ENCODE results near the gene GABARAP.
A peak's percentile ranks its signal among the peaks of the same experiment; 100 is the strongest.
"Not testable (repeated sequence)": the region's sequence is repeated elsewhere in the genome, so short reads cannot be mapped to it uniquely, and the experiment has no call there.

Gene GABARAP

DNA sequence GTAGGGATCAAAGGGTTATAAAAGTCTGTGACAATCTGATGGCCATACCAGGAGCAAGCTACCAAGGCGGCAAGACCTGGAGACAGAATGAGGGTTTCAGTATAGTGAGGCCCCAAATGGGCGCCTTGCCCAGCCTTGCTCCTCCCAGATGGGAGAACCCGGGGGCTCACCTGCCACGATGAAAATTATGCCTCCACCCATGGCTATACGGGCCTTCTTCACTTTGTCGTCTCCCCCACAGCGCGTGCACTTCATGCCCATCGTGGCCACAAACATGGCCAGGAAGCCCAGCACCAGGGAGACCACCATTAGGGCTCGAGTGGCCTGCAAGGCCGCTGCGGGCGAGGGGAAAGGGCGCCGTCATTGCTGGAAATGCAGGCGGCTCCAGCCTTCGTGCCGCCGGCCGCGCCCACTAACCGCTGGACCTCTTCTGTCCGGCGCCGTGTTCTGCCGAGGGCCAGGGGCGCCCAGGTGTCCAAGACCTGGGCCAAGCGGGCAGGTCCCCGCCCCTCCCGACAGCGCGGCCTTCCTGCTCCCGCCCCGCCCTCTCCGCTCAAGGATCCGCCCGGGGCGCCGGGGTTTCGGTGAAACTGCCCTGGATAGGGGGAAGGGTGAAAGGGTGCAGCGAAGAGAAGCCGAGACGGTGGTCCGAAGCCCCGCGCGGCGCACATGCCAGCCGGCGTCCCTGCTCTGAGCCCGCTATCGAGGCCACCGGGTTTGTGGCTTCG is 18.6 kb upstream of the GABARAP start:
- peak; percentile 61 for DNase-seq

DNA sequence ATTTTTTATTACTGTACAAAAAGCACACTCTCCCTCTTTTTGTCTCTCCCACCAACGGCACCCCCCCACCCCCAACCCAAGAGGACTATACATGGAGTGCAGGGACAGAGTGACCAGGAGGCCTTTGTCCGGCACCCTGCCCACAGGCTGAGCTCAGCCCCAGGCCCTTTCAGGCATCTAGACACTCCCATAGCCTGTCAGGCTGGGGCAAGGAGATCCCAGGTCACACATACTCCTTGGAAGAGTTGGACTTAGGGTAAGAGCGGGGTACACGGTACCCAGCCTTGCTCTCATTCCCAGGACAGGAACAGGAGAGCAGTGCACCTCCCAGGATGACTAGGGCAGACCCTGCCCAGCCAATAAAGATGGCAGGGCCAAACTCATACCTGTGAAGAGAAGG is 17.9 kb upstream of the GABARAP start:
- no peak for DNase-seq

DNA sequence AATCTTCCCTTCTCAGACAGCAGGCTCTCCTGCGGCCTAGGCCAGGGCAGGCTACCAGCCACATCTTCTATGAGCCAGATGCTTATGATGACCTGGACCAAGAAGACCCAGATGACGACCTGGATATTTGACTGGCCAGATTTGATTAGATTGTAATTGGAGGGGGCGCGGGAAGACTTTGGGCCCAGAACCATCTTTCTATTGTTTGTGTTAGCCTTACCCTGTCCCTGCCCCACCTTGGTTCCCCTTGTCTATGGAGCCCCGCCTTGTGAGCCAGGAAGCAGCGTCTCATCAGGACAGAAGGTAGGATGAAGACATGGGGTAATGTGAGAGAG is 17.3 kb upstream of the GABARAP start:
- DNase-seq, result no peak

DNA sequence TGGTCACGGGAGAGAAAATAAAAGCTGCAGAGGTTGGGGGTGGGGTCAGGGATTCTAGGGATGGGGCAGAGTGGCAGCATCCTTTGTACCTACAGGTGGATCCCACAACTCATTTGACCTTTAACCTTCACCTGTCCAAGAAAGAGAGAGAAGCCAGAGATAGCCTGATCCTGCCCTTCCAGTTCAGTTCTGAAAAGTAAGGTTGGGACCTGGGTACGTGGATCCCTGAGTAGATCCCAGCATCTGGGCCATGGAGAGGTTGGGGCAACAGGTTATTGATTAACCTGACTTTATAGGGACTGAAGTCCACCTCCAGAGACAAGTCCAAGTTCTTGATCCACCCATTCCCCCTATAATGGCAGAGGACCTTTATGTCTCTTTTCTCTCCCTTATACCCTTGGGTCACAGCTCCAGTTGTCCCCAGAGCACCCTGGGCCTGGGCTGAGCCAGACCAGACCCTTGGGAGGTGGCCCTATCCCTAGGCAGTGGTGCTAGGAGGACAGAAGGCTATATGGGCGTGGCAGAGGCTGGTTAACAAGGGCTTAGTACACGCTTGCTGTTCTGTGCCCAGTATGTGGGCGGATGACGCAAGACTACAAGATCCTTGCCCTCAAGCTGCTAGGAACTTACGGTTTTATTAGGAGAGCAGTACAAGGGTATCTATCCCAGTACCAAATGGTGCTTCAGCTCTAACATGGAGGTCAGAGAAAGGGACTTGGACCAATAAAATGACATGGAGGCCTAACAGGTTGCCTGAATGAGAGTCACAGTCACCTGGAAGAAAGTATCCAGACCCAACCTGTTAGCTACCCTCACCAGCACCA is 16.7 kb upstream of the GABARAP start:
- DNase-seq, result no peak

DNA sequence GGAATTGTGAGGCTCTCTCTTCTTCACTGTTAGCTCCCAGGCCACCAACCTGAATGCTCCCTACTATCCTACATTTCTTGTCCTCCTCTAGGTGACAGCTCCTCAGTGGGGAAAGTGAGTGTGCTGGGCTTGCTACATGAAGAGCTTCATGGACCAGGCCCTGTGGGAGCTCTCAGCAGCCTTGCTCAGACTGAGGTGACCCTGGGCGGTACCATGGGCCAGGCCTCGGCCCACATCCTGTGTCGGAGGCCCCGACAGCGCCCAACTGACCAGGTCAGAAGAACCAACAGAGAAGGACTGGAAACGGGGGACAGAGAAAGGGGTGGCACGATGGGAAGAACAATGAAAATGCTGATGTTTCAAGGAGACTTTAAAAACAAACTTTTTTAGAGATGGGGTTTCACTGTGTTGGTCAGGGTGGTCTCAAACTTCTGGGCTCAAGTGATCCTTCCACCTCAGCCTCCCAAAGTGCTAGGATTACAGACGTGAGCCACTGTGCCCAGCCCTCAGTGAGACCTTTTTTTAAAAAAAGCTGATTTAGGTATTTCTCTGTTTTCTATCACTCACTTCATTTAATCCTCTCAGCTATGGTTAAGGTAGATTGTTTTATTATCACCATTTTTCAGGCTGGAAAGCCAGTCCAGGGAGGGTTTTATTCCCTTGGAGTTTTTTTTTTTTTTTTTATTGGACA is 14.7 kb upstream of the GABARAP start:
- DNase-seq, result no peak

DNA sequence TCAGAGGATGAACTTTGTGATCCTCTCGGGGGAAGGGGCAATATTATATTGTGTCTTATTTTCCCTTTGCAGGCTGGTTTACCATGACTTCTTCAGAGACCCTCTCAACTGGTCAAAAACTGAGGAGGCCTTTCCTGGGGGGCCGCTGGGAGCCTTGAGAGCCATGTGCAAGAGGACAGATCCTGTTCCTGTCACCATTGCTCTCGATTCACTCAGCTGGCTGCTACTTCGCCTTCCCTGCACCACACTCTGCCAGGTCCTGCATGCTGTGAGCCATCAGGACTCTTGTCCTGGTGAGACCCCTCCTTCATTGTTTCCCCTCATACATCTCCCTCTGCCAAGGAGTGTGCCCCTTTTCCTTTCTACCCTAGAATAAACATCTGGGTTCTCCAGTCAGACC is 12.3 kb upstream of the GABARAP start:
- DNase-seq, result no peak

DNA sequence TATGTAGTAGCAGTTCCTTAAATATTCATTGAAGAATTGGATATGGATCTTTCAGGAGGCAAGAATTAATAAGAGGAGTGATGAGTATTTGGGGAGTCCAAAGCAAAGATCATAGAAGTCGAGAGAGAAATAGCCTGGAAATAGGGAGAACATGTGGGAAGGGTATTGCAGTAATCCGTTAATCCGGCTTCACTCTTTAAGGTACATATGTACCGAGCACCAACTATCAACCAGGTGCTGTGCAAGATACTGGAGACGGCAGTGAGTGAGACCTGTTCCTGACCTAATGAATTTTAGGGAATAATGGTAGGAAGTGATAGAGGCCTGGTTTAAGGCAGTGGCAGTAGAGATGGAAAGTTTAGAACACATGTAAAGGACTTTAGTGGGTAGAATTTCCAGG is 10.8 kb upstream of the GABARAP start:
- DNase-seq, result no peak

DNA sequence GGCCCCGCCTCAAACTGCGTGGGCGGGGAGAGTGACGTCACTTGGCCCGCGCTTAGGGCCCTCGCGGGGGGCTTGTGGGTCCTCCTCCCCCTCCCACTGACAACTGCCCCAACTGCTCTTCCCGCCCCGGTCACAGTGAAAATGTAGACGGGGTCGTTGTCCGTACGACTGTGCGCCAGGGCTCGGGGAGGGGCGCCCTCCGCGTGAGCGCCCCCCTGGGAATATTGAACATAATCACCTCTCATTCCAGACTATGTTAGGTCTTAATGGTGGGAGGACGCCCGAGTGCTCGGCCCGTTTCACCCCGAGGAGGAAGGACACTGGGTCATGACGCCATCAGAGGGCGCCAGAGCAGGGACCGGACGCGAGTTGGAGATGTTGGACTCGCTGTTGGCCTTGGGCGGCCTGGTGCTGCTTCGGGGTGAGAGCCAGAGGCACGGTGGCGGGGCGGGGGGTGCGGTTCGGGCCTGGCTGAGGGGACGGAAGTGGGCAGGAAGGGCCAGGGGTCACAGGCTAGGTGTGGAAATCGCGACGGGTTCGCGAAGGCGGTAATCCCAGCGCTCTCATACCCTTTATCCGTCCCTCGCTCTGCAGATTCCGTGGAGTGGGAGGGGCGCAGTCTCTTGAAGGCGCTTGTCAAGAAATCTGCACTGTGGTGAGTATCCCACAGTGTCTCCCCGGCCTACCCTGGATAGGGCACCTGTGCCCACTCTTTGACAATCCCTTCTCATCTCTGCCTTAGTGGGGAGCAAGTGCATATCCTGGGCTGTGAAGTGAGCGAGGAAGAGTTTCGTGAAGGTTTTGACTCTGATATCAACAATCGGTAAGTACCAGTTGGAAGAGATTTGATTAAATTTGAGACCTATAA is 10.2 kb upstream of the GABARAP start, which contains the start of gene ELP5:
Gene ELP5, plus strand, starts transcription at position 40 of the 868 bp plus-strand sequence. Its CDS starts 336 bp downstream, at position 376.
- DNase-seq, result peak; percentile 95

DNA sequence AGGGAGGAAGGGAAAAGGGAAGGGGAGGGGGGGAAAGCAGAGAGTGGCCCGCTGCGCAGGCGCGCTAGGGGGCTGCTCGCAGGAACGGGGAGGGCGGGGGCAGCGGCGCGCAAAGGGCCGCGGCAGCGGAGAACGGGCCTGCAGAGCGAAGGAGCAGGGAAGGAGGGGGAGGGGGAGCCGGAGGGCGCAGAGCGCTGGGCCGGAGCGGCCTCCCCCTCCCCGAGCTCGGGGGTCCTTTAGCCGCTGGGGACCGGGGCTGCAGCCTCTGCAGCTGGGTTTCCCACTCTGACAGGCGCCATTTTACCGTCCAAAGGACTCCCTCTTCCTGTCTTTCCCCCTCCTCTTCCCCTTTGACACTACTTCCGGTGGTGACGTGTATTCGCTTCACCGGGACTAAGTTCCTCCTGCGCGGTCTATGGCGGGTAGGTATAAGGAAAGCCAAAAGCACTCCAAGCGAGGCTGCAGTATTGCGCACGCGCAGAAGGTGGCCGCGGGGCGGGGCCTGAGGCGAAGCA is 9.5 kb upstream of the GABARAP start, which contains the start of gene CTDNEP1:
Gene CTDNEP1, minus strand, starts transcription at position 74 of the 515 bp plus-strand sequence. CDS start 438 bp downstream, outside the sequence.
- peak; percentile 98 for DNase-seq

DNA sequence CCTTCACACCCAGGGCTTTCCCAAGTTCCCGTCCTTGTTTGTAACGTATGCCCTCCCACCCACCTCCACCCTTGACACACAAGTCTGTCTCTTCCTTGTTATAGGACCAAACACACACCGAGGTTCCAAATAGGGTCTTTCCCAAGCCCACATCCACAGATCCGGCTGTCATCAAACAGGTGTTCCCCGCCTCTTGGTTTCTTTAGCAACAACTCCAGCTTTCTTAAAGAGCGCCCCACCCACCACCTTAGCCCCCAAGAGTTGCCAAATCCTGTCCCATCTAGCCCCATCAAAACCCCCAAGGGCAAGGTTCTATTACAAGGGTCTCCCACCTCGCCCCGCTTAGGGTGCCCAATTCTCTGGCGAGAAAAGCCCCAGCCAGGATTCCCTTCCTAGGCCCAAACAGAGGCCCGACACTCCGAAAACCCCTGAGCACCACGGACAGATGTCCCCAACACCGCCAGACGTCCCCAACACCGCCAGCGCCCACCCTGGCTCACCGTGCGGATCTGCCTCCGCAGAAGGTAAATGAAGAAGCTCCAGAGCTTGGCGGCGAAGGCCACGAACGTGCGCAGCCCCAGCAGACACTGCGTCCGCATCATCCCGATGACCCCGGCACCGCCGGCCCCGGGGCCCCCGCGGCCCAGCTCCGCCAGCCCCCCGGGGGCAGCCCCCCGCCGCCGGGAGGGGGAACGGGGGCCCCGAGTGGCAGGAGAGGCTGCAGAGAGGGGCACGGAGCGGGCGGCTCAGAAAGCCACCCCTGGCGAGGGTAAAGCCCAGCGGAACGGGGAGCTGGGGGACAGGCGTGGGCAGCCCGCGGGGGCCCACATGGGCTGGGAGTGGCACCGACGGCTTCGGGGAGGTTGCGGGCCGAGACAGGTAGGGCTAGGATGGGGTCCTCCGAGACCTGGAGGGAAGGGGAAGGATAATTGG is 8.7 kb upstream of the GABARAP start:
- no peak for DNase-seq

DNA sequence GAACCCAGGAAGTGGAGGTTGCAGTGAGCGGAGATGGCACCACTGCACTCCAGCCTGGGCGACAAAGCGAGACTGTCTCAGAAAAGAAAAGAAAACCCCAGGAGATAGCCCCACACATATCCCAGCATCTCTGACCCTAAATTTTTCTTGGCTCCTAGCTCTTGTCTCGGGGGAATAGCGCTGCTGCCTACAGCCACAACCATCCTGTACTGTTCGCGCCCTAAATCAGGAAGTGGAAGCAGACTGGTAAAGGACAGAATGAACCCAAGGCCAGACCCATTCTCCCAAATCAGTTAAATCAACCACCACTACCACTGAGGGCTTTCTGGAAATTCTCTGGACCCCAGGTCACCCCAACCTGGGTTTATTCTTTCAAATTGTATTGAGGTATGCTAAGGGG is 7.6 kb upstream of the GABARAP start:
- DNase-seq, result no peak

DNA sequence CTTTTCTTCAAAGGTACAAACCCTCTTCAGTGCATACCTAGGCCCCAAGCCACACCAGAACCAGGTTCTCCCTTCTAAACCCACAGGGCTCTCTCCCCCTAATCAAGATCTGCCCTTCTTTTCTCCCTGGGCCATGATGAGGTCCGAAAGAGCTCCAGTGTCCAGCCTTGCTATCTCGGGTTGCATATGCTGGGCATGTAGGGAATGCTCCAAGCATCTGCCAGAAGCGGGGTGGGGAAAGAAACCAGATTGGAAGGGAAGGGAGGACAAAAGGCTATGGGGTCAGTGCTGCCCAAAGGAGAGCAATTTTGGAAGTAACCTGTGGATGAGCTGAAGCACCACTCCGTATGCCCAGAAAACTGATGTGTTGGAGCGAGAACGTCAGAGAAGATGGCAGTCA is 7.0 kb upstream of the GABARAP start:
- no peak for DNase-seq

DNA sequence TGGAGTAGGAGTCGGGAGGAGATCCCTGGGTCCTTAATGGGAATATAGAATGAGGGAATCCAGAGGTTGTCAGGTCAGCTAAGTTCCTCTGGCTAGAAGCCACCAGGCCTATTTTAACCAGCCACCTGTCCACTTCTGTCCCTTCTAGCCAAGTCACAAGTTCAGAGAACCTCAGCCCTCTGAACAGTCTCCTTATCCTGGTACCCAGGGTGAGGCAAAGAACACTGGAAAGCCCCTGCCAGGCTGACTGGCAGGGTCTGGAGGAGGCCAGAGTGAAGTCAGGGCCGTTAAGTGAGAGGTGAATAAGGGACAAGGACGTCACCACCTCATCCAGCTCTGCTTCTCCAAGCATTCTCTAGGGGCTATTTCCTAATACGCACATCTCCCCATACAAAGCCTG is 6.5 kb upstream of the GABARAP start:
- DNase-seq, result no peak

DNA sequence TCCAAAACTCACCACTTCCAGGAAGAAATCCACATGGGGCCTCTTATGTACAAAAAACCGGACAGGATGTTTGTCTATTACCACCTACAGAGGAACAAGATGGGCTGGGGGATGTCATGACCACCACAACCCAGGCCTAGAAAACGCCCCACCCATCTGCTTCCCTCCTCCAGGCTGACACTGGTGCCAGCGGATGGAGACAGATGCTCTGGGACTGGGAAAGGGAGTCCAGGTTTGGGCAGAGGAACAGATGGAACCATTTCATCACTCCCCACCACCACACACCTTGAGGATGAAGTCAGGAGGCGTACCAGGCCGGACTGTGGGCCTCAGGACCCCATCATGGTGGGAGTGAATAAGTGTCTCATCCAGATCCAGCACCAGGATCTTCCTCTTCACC is 4.5 kb upstream of the GABARAP start:
- DNase-seq, result no peak

DNA sequence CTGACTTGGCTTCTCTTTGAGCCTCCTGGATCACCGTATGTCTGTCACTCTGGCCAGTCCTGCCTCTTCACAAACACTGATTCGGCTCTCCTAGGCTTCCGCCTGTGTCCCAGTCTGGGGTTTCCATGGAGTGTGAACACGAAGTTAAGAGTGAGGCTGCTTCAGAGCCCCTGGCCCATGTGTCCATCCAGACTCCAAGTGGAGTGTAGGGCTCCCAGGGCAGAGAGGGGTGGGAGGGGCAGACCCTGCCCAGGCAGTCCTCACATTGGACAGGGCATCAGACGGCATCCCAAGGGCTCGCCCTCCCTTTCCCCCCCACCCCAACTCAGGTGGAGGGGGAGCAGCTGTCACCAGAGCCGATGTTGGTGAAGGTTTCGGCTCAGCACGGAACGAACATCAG is 1.6 kb upstream of the GABARAP start:
- DNase-seq, result not testable (repeated sequence)

DNA sequence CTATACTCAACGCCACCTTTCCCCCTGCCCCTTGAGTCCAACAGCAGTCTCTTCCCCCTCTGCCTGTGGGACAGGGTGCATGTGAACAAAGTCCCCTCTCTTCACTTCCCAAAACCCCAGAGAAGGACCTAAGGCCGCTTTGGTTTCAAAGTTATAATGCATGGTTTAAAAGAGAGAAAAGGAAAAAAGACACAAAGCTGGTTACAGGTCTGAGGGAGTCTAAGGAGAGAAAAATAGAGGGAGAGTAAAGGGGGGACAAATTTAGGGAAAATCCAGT is 1.1 kb upstream of the GABARAP start:
- DNase-seq, result no peak

DNA sequence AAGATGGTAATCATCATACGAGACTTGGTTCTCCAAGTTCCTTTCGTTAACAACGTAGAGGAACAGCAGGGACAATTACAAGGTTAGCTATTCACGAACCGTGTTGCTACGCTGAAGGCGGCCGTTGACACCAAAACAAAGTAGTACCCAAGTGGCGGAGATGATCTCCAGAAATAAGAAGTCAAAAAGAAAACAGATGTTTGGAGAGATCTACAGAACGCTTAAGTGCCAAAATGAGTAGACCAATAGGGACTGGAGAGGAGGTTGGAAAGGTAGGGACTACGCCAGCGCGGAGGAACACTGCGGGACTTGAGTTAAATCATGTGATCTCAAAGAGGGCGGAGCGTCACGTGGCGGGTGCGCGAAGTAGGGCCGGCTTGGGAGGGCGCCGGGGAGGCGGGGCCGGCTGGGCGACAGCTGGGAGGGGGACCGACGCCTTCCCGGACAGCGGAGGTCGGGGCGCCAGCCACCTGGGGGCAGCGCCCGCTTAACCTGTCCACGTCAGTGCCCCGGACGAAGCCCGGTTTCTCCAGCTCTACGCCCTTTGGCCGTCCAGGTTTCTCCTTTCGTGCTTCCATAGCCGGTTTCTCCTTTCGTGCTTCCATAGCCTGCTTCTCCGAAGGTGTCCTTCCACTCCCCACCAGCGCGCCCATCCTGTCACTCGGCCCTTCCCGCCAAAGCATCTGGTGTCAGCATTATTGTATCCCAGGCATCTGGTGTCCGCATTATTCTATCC is 636 bp upstream of the GABARAP start:
- DNase-seq, result peak; percentile 94

DNA sequence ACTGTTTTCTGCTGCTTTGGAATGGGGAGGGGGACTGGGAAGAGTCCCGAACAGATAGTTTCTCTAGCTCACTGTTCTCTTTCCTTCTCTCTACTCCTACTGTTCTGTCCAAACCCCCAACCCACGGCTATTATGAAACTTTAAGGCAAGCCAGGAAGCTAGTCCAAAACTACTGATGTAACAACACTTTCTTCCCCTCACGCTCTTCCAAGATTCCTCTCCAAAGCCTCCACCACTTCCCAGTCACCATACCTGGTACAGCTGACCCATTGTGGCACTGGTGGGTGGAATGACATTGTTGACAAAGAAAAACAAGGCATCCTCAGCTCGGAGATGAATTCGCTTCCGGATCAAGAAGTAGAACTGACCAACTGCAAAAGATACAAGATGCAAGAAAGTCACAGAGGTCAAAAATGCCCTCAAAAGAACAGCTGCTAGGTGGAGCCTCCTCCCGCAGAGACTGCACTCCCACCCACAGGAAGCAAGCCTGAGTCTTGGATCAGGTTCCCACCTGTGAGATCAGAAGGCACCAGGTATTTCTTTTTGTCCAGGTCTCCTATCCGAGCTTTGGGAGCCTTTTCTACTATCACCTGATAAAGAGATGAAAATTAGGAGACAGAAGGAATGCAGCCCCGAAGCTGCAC is 1.0 kb downstream of the GABARAP start:
- DNase-seq, result no peak

DNA sequence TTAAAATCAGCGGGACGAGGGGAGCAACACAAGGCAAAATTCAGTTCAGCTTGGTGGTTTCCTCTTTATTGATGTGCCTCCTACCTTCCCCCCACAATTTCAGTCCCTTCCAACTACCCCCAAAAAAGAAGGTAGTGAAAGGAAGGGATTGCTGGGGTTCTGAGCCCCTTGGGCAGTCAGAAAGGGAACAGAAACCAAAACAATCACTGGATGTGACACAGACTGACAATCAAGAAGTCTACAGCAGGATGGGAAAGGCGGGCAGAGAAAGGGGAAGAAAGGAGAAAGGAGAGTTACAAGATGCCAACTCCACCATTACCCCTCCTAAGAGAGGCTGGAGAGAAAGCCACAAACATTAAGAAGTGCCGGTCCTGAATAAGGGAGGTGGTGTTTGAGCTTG is 1.9 kb downstream of the GABARAP start:
- no peak for DNase-seq
